Measurements from ENCODE around the gene LGR4.

The LGR4 gene

GRCh38 chr11:27379449-27379848 is 93.1 kb downstream of the LGR4 start:
- DNase-seq (ENCODE audit: low spot score) = no peak

- no peak for DNase-seq (ENCODE audit: low spot score)
These were observed 97.2 kb downstream of the LGR4 start for GRCh38 chr11:27375370-27375769.

- no peak for DNase-seq (ENCODE audit: low spot score)
These were observed 98.6 kb downstream of the LGR4 start for GRCh38 chr11:27373856-27374602.

- no peak for DNase-seq (ENCODE audit: low spot score)
These were observed 99.2 kb downstream of the LGR4 start for GRCh38 chr11:27373392-27373791.

GRCh38 chr11:27372164-27372563 is 100.4 kb downstream of the LGR4 start:
- no peak for DNase-seq (ENCODE audit: low spot score)

GRCh38 chr11:27371489-27371888 is 101.1 kb downstream of the LGR4 start:
- no peak for DNase-seq (ENCODE audit: low spot score)

- DNase-seq (ENCODE audit: low spot score) = no peak
These were observed 102.2 kb downstream of the LGR4 start for GRCh38 chr11:27370374-27370773.

GRCh38 chr11:27367881-27368280 is 104.7 kb downstream of the LGR4 start:
- no peak for DNase-seq (ENCODE audit: low spot score)

GRCh38 chr11:27363576-27364117 is 108.9 kb downstream of the LGR4 start:
- DNase-seq (ENCODE audit: low spot score) = no peak

- peak; percentile 87 for DNase-seq (ENCODE audit: low spot score)
These were observed 109.6 kb downstream of the LGR4 start, which contains the start of gene CCDC34 for GRCh38 chr11:27362749-27363575. TSS of gene CCDC34 (minus strand) at chr11:27363215. CDS start at chr11:27363194, 21 bp downstream.

- no peak for DNase-seq (ENCODE audit: low spot score)
These were observed 110.8 kb downstream of the LGR4 start for GRCh38 chr11:27361649-27362431.

- no peak for DNase-seq (ENCODE audit: low spot score)
These were observed 114.3 kb downstream of the LGR4 start for GRCh38 chr11:27358296-27358695.

GRCh38 chr11:27357250-27357649 is 115.3 kb downstream of the LGR4 start:
- no peak for DNase-seq (ENCODE audit: low spot score)

GRCh38 chr11:27356624-27357222 is 115.9 kb downstream of the LGR4 start:
- DNase-seq (ENCODE audit: low spot score) = no peak

GRCh38 chr11:27355575-27356104 is 117.0 kb downstream of the LGR4 start:
- DNase-seq (ENCODE audit: low spot score) = no peak

GRCh38 chr11:27354359-27354965 is 118.1 kb downstream of the LGR4 start:
- no peak for DNase-seq (ENCODE audit: low spot score)

GRCh38 chr11:27353593-27354358 is 118.8 kb downstream of the LGR4 start:
- DNase-seq (ENCODE audit: low spot score) = peak; percentile 39

- no peak for DNase-seq (ENCODE audit: low spot score)
These were observed 119.8 kb downstream of the LGR4 start for GRCh38 chr11:27352781-27353180.

GRCh38 chr11:27350511-27350910 is 122.1 kb downstream of the LGR4 start:
- DNase-seq (ENCODE audit: low spot score) = no peak

GRCh38 chr11:27349919-27350318 is 122.7 kb downstream of the LGR4 start:
- peak; percentile 39 for DNase-seq (ENCODE audit: low spot score)
